ENCODE measurements around the gene YTHDF1.

DNA sequence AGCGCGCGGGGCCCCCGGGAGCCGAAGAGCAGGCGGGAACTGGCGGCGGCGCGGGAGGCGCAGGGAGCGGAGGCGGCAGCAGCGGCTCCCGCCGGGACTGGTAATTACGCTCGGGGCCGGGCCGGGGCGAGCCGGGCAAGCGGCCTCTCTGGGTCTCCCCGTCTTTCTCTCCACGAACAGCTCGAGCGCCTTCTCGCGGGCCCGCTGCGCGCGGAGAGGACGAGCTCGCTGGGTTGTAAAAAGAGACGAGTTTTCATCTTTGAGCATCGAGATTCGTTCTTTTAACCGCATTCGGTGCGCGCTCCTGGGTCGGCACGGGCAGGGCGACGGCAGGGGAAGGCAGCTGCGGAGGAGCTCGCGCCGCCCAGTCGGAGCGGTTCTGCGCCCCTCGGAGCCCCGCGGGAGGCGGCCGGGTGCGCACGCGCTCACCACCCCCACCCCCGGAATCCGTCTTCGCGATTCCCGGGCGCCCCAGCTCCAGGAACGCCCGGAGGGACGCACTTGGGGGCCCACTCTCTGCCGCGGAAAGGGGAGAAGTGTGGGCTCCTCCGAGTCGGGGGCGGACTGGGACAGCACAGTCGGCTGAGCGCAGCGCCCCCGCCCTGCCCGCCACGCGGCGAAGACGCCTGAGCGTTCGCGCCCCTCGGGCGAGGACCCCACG, 38.0 kb downstream of the YTHDF1 start:
- TF ChIP-seq, protein P1, sequence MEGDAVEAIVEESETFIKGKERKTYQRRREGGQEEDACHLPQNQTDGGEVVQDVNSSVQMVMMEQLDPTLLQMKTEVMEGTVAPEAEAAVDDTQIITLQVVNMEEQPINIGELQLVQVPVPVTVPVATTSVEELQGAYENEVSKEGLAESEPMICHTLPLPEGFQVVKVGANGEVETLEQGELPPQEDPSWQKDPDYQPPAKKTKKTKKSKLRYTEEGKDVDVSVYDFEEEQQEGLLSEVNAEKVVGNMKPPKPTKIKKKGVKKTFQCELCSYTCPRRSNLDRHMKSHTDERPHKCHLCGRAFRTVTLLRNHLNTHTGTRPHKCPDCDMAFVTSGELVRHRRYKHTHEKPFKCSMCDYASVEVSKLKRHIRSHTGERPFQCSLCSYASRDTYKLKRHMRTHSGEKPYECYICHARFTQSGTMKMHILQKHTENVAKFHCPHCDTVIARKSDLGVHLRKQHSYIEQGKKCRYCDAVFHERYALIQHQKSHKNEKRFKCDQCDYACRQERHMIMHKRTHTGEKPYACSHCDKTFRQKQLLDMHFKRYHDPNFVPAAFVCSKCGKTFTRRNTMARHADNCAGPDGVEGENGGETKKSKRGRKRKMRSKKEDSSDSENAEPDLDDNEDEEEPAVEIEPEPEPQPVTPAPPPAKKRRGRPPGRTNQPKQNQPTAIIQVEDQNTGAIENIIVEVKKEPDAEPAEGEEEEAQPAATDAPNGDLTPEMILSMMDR (IDR thresholded peaks at IDR 0.05): no peak
- TF ChIP-seq POLR2A (IDR thresholded peaks at IDR 0.05): no peak
